Heart right ventricle (tissue), 16 donors: Measurements from ENCODE around the gene SLC9C1. TPM values are rescaled to one million over a fixed set of nuclear protein-coding genes. Genes with fewer than 3 reads are reported as not detected.

Experiments used
- ATAC-seq, 8 donors: fragments of 200-7000 bp; cut with Tn5 transposase; one replicate each; pipeline ENCODE4 v1.9.1; 2020; ENCODE audit warnings: mild to moderate bottlenecking in 8 of 8, moderate library complexity in 8 of 8, moderate number of reproducible peaks in 1 of 8
- DNase-seq, 2 donors: peaks; one replicate each; pipeline ENCODE4 v3.0.0-alpha.2; 2020
- H3K27ac ChIP-seq, 10 donors: fragments of 200-600 bp; sonication (generic) in 2 of 10; one replicate each; pipeline versions ENCODE4 v1.5.0 to v1.8.0; 2020 to 2022; ENCODE audit warnings: mild to moderate bottlenecking in 3 of 10
- H3K27me3 ChIP-seq, 7 donors: fragments of 200-600 bp; one replicate each; pipeline ENCODE4 v1.8.0; 2021 to 2022; ENCODE audit warnings: mild to moderate bottlenecking in 2 of 7
- H3K36me3 ChIP-seq, 9 donors: fragments of 200-600 bp; sonication (generic) in 1 of 9; one replicate each; pipeline versions ENCODE4 v1.5.0 to v1.8.0; 2020 to 2022; ENCODE audit warnings: mild to moderate bottlenecking in 2 of 9
- H3K4me1 ChIP-seq, 9 donors: fragments of 200-600 bp; sonication (generic) in 1 of 9; one replicate each; pipeline versions ENCODE4 v1.5.0 to v1.8.0; 2020 to 2022; ENCODE audit warnings: mild to moderate bottlenecking in 4 of 9
- H3K4me3 ChIP-seq, 10 donors: fragments of 200-600 bp; sonication (generic) in 2 of 10; one replicate each; pipeline versions ENCODE4 v1.5.0 to v1.8.0; 2020 to 2022; ENCODE audit warnings: mild to moderate bottlenecking in 7 of 10, moderate library complexity in 2 of 10
- H3K9me3 ChIP-seq, 11 donors: fragments of 200-600 bp in 10 of 11; sonication (generic) in 2 of 11; one replicate each; pipeline versions ENCODE4 v1.5.0 to v1.8.0; 2013 to 2022; ENCODE audit warnings: mild to moderate bottlenecking in 2 of 11, control low read depth in 1 of 11, moderate library complexity in 1 of 11
- WGBS, 2 donors: extraction: QIAGEN DNeasy Blood & Tissue Kit; methylation state at CpG; one replicate each; pipeline ENCODE4 v1.1.7; 2013; ENCODE audit warnings: inconsistent platforms in 1 of 2; 5-methylcytosine and 5-hydroxymethylcytosine counted together
- intact Hi-C, 10 donors: fragments of 100-400 bp; cut with DNase I; formaldehyde crosslinking; loops; one replicate each; pipeline versions ENCODE4 v1.11.1 to v1.14.2; 2022
- polyA plus RNA-seq, 2 donors: library from polyadenylated mRNA; stranded (reverse); fragments of 200-250 nt; gene quantifications; one replicate each; pipeline ENCODE4 v1.2.3, GENCODE V29; 2013
- total RNA-seq, 10 donors: library from RNA; stranded (reverse); fragmentation: NEBNext Ultra II Directional in 3 of 10; extraction: Animal tissue kit (Norgen Biotek cat#: 25700) in 3 of 10; gene quantifications; one replicate each; pipeline versions ENCODE4 v1.2.1 to v1.2.4, GENCODE V29; 2021 to 2023
- TF ChIP-seq, protein P1 (sequence below), 9 donors: fragments of 200-600 bp; sonication (generic) in 2 of 9; IDR thresholded peaks; one replicate each; pipeline versions ENCODE4 v1.5.0 to v1.8.0; 2021 to 2022; ENCODE audit warnings: antibody characterized with exemption in 9 of 9, mild to moderate bottlenecking in 5 of 9, moderate library complexity in 1 of 9
- donor health status: Arrhythmogenic right ventricular cardiomyopathy.
- donor health status: ischemic (EF 13 %, LVEDD 7.1; RV severe dilation, severe dysfunction).
- donor health status: healthy with polysubstance abuse.
- donor health status: DM: no; HTN: yes; CAD: no.
- donor health status: DM: no; HTN: no; CAD: no.
- donor health status: ischemic (EF 25% LVEDD 6.9; RV normal size, moderate dysfunction).
- donor health status: ischemic (EF 25% LVEDD 5.7; RV mildly dilated, moderate dysfunction).
- donor health status: healthy.
- donor health status: DM: yes; HTN: yes; CAD: no.
- donor health status: Ischemic cardiomyopathy.
- donor health status: ischemic (EF 35%, LVEDD 5.7; RV mildly dilated, moderate dysfunction).
- donor health status: nonischemic (EF 11% LVEDD 7.7; RV severe dilation, severe dysfunction).
- donor health status: DM: yes; HTN: yes; CAD: no.
- donor health status: PGD.
- donor health status: ischemic (EF 29% LVEDD 5.4; RV normal size, mild dysfunction).
- donor health status: nonischemic (EF 23%, LVEDD 6.1; RV moderate dilation, normal function).

Gene SLC9C1
- total and polyA plus RNA-seq, 12 donors, result 0.10 to 2.2 (median 1.5) TPM

DNA sequence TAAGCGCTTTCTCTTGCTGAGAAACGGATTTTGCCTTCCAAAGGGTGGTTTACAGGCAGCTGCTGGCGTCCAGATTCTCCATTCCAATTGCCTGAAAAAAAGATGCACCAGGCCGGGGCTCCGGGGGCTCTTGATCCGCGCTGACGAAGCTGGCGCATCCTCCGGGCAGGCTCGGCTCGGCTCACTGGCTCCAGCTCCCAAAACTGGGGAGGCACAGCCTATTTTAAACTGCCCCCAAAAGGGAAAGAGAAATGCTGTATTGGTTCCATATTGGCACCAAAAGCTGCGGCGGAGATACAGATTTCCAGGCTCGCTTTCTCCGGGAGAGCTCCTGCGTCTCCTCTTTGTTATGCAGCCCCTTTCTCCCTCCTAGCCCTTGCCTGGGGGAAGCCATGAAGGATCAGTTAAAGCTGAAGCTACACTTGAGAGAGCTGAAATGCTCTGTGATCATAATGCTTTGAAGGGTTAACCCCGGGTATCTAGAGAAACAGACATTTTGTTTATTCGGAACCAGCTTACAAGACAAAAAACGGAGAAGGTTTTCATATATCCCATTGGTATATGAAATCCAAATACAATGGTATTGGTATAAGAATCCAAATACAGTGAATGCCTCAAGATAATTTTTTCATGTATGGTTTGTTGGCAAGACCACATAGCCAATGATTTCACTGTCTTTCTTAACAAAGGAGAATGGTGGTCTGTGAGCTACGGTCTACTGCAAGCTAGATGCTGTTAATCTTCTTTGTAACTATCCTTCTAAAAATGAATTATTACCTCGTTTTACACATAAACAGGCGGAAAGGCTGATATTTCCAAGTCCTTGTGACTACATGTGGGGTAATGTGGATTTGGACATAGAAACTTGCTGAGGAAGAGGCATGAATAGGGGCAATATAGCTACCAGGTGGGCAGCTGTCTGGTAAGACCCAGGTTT is 39.6 kb upstream of the SLC9C1 start:
- ATAC-seq, result peak; percentile 44 to 75 (median 63)
- peaks cover 0 to 22% (median 7%) of the 10 kb centered on the region in 9 donors for H3K4me1 ChIP-seq
- H3K9me3 ChIP-seq, result no peaks in the 10 kb centered on the region
- DNase-seq, result no peak
- peak overlapping the region in 9 of 10 donors; percentile 38 to 64 (median 57) for H3K4me3 ChIP-seq
- 24 to 29% methylated on average over 23 of the region's 23 CpGs for WGBS, 2 donors
- no peaks in the 10 kb centered on the region for H3K36me3 ChIP-seq
- H3K27me3 ChIP-seq, result peaks cover 0 to 15% (median 6%) of the 10 kb centered on the region in 7 donors
- intact Hi-C loops, result loop anchor here in 2 of 10 donors (10.0 kb wide), 2 partner anchors 181 to 191 kb away; no protein-coding TSS in a partner anchor
- peak overlapping the region in 8 of 10 donors; percentile 48 to 83 (median 72) for H3K27ac ChIP-seq
- TF ChIP-seq, protein P1, sequence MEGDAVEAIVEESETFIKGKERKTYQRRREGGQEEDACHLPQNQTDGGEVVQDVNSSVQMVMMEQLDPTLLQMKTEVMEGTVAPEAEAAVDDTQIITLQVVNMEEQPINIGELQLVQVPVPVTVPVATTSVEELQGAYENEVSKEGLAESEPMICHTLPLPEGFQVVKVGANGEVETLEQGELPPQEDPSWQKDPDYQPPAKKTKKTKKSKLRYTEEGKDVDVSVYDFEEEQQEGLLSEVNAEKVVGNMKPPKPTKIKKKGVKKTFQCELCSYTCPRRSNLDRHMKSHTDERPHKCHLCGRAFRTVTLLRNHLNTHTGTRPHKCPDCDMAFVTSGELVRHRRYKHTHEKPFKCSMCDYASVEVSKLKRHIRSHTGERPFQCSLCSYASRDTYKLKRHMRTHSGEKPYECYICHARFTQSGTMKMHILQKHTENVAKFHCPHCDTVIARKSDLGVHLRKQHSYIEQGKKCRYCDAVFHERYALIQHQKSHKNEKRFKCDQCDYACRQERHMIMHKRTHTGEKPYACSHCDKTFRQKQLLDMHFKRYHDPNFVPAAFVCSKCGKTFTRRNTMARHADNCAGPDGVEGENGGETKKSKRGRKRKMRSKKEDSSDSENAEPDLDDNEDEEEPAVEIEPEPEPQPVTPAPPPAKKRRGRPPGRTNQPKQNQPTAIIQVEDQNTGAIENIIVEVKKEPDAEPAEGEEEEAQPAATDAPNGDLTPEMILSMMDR (IDR thresholded peaks at IDR 0.05), result no peak

DNA sequence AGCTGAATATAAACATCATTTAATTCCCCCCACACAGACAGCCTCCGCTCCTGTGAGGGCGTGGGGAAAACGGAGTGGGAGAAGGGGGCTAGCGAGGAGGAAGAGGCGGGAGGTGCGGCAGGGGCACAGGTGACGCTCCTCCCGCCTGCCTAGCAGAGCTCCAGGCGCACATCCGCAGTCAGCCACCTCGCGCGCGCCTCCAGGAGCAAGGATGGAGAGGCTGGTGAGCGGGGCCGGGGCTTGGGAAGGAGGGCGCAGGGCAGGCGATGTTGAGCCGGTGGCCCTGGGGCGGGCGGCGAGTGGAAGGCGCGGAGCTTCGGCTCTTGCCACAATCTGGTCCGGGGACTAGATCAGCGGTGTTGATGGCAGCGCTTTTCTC is 39.0 kb upstream of the SLC9C1 start, which contains the start of gene CD200:
Gene CD200 (plus strand): TSS at position 155 of the 379 bp plus-strand sequence. CDS start 57 bp downstream, at position 212.
- DNase-seq (peak; percentile 29 to 46), ATAC-seq (peak; percentile 67 to 89 (median 84))
- TF ChIP-seq, protein P1 (IDR thresholded peaks at IDR 0.05), result no peak
- peaks cover 0 to 22% (median 7%) of the 10 kb centered on the region in 9 donors for H3K4me1 ChIP-seq
- 16 to 17% methylated on average over 28 of the region's 28 CpGs for WGBS, 2 donors
- H3K36me3 ChIP-seq, result no peaks in the 10 kb centered on the region
- peak within 1 kb of the TSS in 8 of 10 donors; percentile 48 to 83 (median 72) for H3K27ac ChIP-seq
- peak within 1 kb of the TSS in 9 of 10 donors; percentile 38 to 64 (median 57) for H3K4me3 ChIP-seq
- no peaks in the 10 kb centered on the region for H3K9me3 ChIP-seq
- H3K27me3 ChIP-seq, result peaks cover 0 to 15% (median 6%) of the 10 kb centered on the region in 7 donors
- intact Hi-C loops, result loop anchor here in 2 of 10 donors (10.0 kb wide), 2 partner anchors 182 to 192 kb away; no protein-coding TSS in a partner anchor

DNA sequence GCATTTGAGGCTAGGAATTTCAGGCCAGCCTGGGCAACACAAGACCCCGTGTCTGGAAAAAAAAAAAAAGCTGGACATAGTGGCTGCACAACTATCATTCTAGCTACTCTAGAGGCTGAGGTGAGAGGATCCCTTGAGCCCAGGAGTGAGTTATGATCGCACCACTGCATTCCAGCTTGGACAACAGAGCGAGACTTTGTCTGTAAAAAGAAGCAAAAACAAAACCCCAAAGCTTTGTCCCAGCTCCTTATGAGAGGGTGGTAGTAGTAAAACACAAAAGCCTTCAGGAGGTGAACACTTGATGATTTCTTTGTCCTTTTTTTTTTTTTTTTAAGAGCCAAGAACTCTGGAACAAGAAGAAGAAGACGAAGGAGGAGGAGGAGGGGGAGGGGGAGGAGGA is 37.8 kb upstream of the SLC9C1 start:
- no peaks in the 10 kb centered on the region for H3K9me3 ChIP-seq
- peaks cover 0 to 15% (median 6%) of the 10 kb centered on the region in 7 donors for H3K27me3 ChIP-seq
- TF ChIP-seq, protein P1 (IDR thresholded peaks at IDR 0.05), result no peak
- no peak overlapping the region for H3K27ac ChIP-seq
- H3K4me1 ChIP-seq, result peaks cover 0 to 16% (median 6%) of the 10 kb centered on the region in 9 donors
- WGBS, 2 donors, result 90 to 94% methylated on average over 4 of the region's 4 CpGs
- no peak overlapping the region for H3K4me3 ChIP-seq
- ATAC-seq (no peak), DNase-seq (no peak)
- no peaks in the 10 kb centered on the region for H3K36me3 ChIP-seq
- intact Hi-C loops, result loop anchor here in 2 of 10 donors (10.0 kb wide), 2 partner anchors 183 to 193 kb away; no protein-coding TSS in a partner anchor

DNA sequence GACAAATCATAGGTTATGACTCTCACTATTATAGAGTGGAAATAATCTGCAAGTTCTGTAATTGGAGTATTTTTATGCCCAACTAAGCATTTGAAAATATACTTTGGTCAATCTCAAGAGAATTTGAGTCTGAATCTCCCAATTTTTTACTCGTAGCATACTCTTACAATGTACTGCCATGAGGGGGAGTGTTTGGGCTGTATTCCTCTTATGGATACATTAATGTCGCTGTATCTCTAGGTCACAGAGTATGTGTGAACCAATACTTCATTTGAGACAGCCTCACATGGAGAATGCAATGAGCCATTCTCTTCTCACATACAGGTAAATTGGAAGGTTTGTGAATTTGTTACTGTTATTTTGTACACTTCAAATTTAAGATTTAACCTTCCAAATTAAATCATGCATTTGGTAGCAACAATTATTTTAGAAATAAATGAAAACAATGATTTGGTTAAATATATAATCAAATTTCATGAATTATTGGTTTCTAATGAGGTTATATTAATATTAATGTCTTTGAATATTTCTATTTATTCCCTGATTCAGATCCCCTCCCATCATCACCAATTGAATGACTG is 33.4 kb upstream of the SLC9C1 start:
- intact Hi-C loops, result loop anchor here in 7 of 10 donors (2.0 to 10.0 kb wide), 3 partner anchors 190 to 197 kb away; no protein-coding TSS in a partner anchor
- Histone ChIP-seq H3K4me1 (peaks cover 0 to 3% (median 0%) of the 10 kb centered on the region in 9 donors), H3K27ac (no peak overlapping the region), H3K9me3 (no peaks in the 10 kb centered on the region), H3K27me3 (peaks cover 0 to 6% (median 2%) of the 10 kb centered on the region in 7 donors), H3K4me3 (no peak overlapping the region), H3K36me3 (no peaks in the 10 kb centered on the region)
- DNase-seq, result peak in 1 of 2 donors; percentile 27
- ATAC-seq, result peak in 7 of 8 donors; percentile 65 to 84 (median 71)
- TF ChIP-seq, protein P1 (IDR thresholded peaks at IDR 0.05), result peak; percentile 14 to 74 (median 61)
- 6 to 10% methylated on average over 2 of the region's 2 CpGs for WGBS, 2 donors
